DMS153 treated with DMSO at 0.1 percent for 48 hours (cell line): ENCODE measurements around the gene PIEZO2.
"Not testable (repeated sequence)": the region's sequence is repeated elsewhere in the genome, so short reads cannot be mapped to it uniquely, and the experiment has no call there.

ENCODE experiments used
- DNase-seq: peaks from one replicate; lab custom pipeline; 2025; ENCODE audit not compliant: unreplicated experiment; lab: John Stamatoyannopoulos, UW

The PIEZO2 gene

GRCh38 chr18:10985689-10986088 is 163.7 kb downstream of the PIEZO2 start:
- DNase-seq = no peak

GRCh38 chr18:10979411-10979810 is 170.0 kb downstream of the PIEZO2 start:
- no peak for DNase-seq

GRCh38 chr18:10977042-10977441 is 172.3 kb downstream of the PIEZO2 start:
- no peak for DNase-seq

- no peak for DNase-seq
Measured at GRCh38 chr18:10973567-10974203, 175.7 kb downstream of the PIEZO2 start.

- no peak for DNase-seq
Measured at GRCh38 chr18:10971717-10972116, 177.7 kb downstream of the PIEZO2 start.

GRCh38 chr18:10965119-10965518 is 184.2 kb downstream of the PIEZO2 start:
- DNase-seq = no peak

GRCh38 chr18:10953672-10954071 is 195.7 kb downstream of the PIEZO2 start:
- DNase-seq = no peak

- DNase-seq = no peak
Measured at GRCh38 chr18:10951631-10952544, 197.5 kb downstream of the PIEZO2 start.

GRCh38 chr18:10950876-10951630 is 198.3 kb downstream of the PIEZO2 start:
- DNase-seq = no peak

GRCh38 chr18:10950080-10950875 is 199.1 kb downstream of the PIEZO2 start:
- no peak for DNase-seq

GRCh38 chr18:10949655-10950054 is 199.7 kb downstream of the PIEZO2 start:
- DNase-seq = no peak

- no peak for DNase-seq
Measured at GRCh38 chr18:10948421-10948820, 200.9 kb downstream of the PIEZO2 start.

- no peak for DNase-seq
Measured at GRCh38 chr18:10946058-10946457, 203.3 kb downstream of the PIEZO2 start.

- no peak for DNase-seq
Measured at GRCh38 chr18:10942998-10943397, 206.4 kb downstream of the PIEZO2 start.

- no peak for DNase-seq
Measured at GRCh38 chr18:10939822-10940221, 209.5 kb downstream of the PIEZO2 start.

GRCh38 chr18:10937743-10938640 is 211.4 kb downstream of the PIEZO2 start:
- DNase-seq = no peak

GRCh38 chr18:10936176-10937053 is 213.0 kb downstream of the PIEZO2 start:
- DNase-seq = no peak

- DNase-seq = no peak
Measured at GRCh38 chr18:10935588-10935987, 213.8 kb downstream of the PIEZO2 start.

GRCh38 chr18:10933648-10934047 is 215.7 kb downstream of the PIEZO2 start:
- DNase-seq = not testable (repeated sequence)
